PC-9 (cell line): ENCODE data around the gene RFT1. TPM values are rescaled to one million over a fixed set of nuclear protein-coding genes. Genes with fewer than 3 reads are reported as not detected.
A peak's percentile ranks its signal among the peaks of the same experiment; 100 is the strongest.

Experiments used
- BruUV-seq: library from RNA; stranded (reverse); fragments of 400-500 nt; replicated peaks from 2 replicates; lab custom pipeline; 2021; lab: Mats Ljungman, UMichigan
- CTCF ChIA-PET: fragments of 300-600 bp; sonication (Branson Sonifier 250); formaldehyde crosslinking; loops from one replicate; lab custom pipeline; 2022; ENCODE audit warnings: antibody characterized with exemption; lab: Charles Lee
- POLR2A ChIA-PET: fragments of 300-600 bp; sonication (Branson Sonifier 250); formaldehyde crosslinking; loops from one replicate; lab custom pipeline; 2022; ENCODE audit warnings: antibody characterized with exemption; ENCODE audit not compliant: unreplicated experiment; lab: Charles Lee
- DNase-seq, 2 experiments: peaks; one replicate each; pipeline versions ENCODE4 v3.0.0 to v3.0.0-alpha.2; 2015 to 2022; ENCODE audit warnings: mixed read lengths in 1 of 2
- H2AFZ ChIP-seq: fragments of 200-600 bp; sonication (generic); 2 replicates; pipeline ENCODE4 v1.8.1; 2017; ENCODE audit warnings: antibody characterized with exemption
- H3F3A ChIP-seq: fragments of 200-600 bp; sonication (generic); 2 replicates; pipeline ENCODE4 v1.8.1; 2017; ENCODE audit warnings: antibody characterized with exemption, mild to moderate bottlenecking, low read depth; ENCODE audit not compliant: insufficient read depth
- H3K27ac ChIP-seq: fragments of 200-600 bp; sonication (generic); 2 replicates; pipeline ENCODE4 v1.6.1; 2016; ENCODE audit warnings: mixed run types
- H3K27me3 ChIP-seq: fragments of 200-600 bp; sonication (generic); 2 replicates; pipeline ENCODE4 v1.6.1; 2016; ENCODE audit warnings: low read depth, mixed run types; ENCODE audit not compliant: insufficient read depth
- H3K36me3 ChIP-seq: fragments of 200-600 bp; sonication (generic); 2 replicates; pipeline ENCODE4 v1.6.1; 2016; ENCODE audit warnings: low read depth, mixed run types
- H3K4me1 ChIP-seq: fragments of 200-600 bp; sonication (generic); replicated peaks from 2 replicates; pipeline ENCODE4 v1.6.1; 2016; ENCODE audit warnings: mixed run types; ENCODE audit not compliant: insufficient read depth
- H3K4me2 ChIP-seq: fragments of 200-600 bp; sonication (generic); 2 replicates; pipeline ENCODE4 v1.6.1; 2017; ENCODE audit warnings: mixed run types
- H3K4me3 ChIP-seq: fragments of 200-600 bp; sonication (generic); 2 replicates; pipeline ENCODE4 v1.6.1; 2016; ENCODE audit warnings: mixed run types
- H3K79me2 ChIP-seq: fragments of 200-600 bp; sonication (generic); 2 replicates; pipeline ENCODE4 v1.6.1; 2017; ENCODE audit warnings: low read depth, mixed run types
- H3K9me2 ChIP-seq: fragments of 200-600 bp; sonication (generic); 2 replicates; pipeline ENCODE4 v1.8.1; 2017; ENCODE audit warnings: mild to moderate bottlenecking; ENCODE audit not compliant: insufficient read depth
- H3K9me3 ChIP-seq: fragments of 200-600 bp; sonication (generic); 2 replicates; pipeline ENCODE4 v1.8.1; 2016; ENCODE audit warnings: low read depth; ENCODE audit not compliant: insufficient read depth
- H4K20me1 ChIP-seq: fragments of 200-600 bp; sonication (generic); 2 replicates; pipeline ENCODE4 v1.8.1; 2017; ENCODE audit not compliant: insufficient read depth
- CTCF ChIP-seq: fragments of 200-600 bp; sonication (generic); conservative IDR thresholded peaks from 2 replicates; pipeline ENCODE4 v1.6.1; 2017; ENCODE audit warnings: mixed run types, antibody characterized with exemption, mild to moderate bottlenecking, moderate library complexity
- EZH2 ChIP-seq: fragments of 200-600 bp; sonication (generic); IDR thresholded peaks from 2 replicates; pipeline ENCODE4 v1.8.0; 2017; ENCODE audit warnings: antibody characterized with exemption, low read depth
- intact Hi-C: fragments of 100-400 bp; cut with micrococcal nuclease; formaldehyde crosslinking; loops from one replicate; pipeline ENCODE4 v1.10.0; 2022; ENCODE audit not compliant: unreplicated experiment
- total RNA-seq: library from RNA; stranded (reverse); gene quantifications from 2 replicates; pipeline ENCODE4 v1.2.3, GENCODE V29; 2021

Gene RFT1
- total RNA-seq, 1 experiment from 2014 or later, result 31.0 TPM

- Histone ChIP-seq H3K4me3 (no peak overlapping the region), H3K4me1 (peaks cover 24% of the 10 kb centered on the region), H2AFZ (no peak overlapping the region), H3K79me2 (no peaks in the 10 kb centered on the region), H4K20me1 (no peaks in the 10 kb centered on the region; the same call in 1 of the 2 replicates), H3K9me3 (no peaks in the 10 kb centered on the region), H3K27me3 (no peaks in the 10 kb centered on the region), H3F3A (peaks cover 13% of the 10 kb centered on the region), H3K4me2 (no peak overlapping the region), H3K27ac (no peak overlapping the region), H3K9me2 (no peaks in the 10 kb centered on the region), H3K36me3 (no peaks in the 10 kb centered on the region)
- ChIA-PET CTCF (no interaction called here), POLR2A (no interaction called here)
- intact Hi-C loops, result no loop called here
- BruUV-seq, result no TSS peak
- no peak for DNase-seq
- no peak for TF ChIP-seq CTCF
Measured at GRCh38 chr3:53085476-53085875, 44.8 kb downstream of the RFT1 start.

GRCh38 chr3:53084310-53085001, 45.8 kb downstream of the RFT1 start:
- peaks cover 13% of the 10 kb centered on the region for H3F3A ChIP-seq
- H3K79me2 ChIP-seq, result no peaks in the 10 kb centered on the region
- TF ChIP-seq EZH2, result no peak
- TF ChIP-seq CTCF, result no peak
- H2AFZ ChIP-seq, result no peak overlapping the region
- no peak overlapping the region for H3K4me3 ChIP-seq
- H4K20me1 ChIP-seq, result no peaks in the 10 kb centered on the region; the same call in 1 of the 2 replicates
- H3K27ac ChIP-seq, result no peak overlapping the region
- no peaks in the 10 kb centered on the region for H3K9me3 ChIP-seq
- ChIA-PET CTCF (no interaction called here), POLR2A (interaction anchor here (0.7 kb wide), 1 partner anchor 178 kb away, joined by 3 read pairs; no protein-coding TSS in a partner anchor)
- no peaks in the 10 kb centered on the region for H3K27me3 ChIP-seq
- H3K4me2 ChIP-seq, result peak overlapping the region; percentile 34
- no peaks in the 10 kb centered on the region for H3K9me2 ChIP-seq
- H3K4me1 ChIP-seq, result peaks cover 24% of the 10 kb centered on the region
- no peaks in the 10 kb centered on the region for H3K36me3 ChIP-seq
- peak; percentile 44 to 89 for DNase-seq
- intact Hi-C loops, result no loop called here
- no TSS peak for BruUV-seq

- ChIA-PET CTCF (no interaction called here), POLR2A (no interaction called here)
- Histone ChIP-seq H3K27me3 (no peaks in the 10 kb centered on the region), H3K36me3 (no peaks in the 10 kb centered on the region), H4K20me1 (no peaks in the 10 kb centered on the region; the same call in 1 of the 2 replicates), H3K9me3 (no peaks in the 10 kb centered on the region), H3K79me2 (no peaks in the 10 kb centered on the region), H3K4me1 (peaks cover 24% of the 10 kb centered on the region), H3K4me3 (no peak overlapping the region), H3K4me2 (peak overlapping the region; percentile 34), H2AFZ (no peak overlapping the region), H3F3A (peaks cover 13% of the 10 kb centered on the region), H3K9me2 (no peaks in the 10 kb centered on the region), H3K27ac (no peak overlapping the region)
- intact Hi-C loops, result no loop called here
- no TSS peak for BruUV-seq
- no peak for DNase-seq
- TF ChIP-seq EZH2 (no peak), CTCF (no peak)
Measured at GRCh38 chr3:53083949-53084309, 46.3 kb downstream of the RFT1 start.
